CD14-positive monocyte (primary cell): ENCODE measurements around the gene PLSCR4. TPM values are rescaled to one million over a fixed set of nuclear protein-coding genes. Genes with fewer than 3 reads are reported as not detected.

ENCODE experiments used
- DNase-seq, 3 donors: peaks; one replicate each; pipeline ENCODE4 v3.0.0-alpha.2; 2011 to 2022
- H2AFZ ChIP-seq: 2 replicates; pipeline ENCODE4 v1.6.0; 2012; ENCODE audit warnings: mild to moderate bottlenecking, low read depth, low read length, inconsistent platforms; ENCODE audit not compliant: insufficient read depth, poor library complexity, severe bottlenecking
- H3K27ac ChIP-seq, 2 donors: 1 replicate in 1 of 2; 2 replicates in 1 of 2; pipeline ENCODE4 v1.5.1; 2012 to 2013; ENCODE audit warnings: low read length in 2 of 2, control low read depth in 1 of 2, inconsistent platforms in 1 of 2, low read depth in 1 of 2, mild to moderate bottlenecking in 1 of 2
- H3K27me3 ChIP-seq, 2 donors: one replicate each; pipeline versions ENCODE4 v1.6.0 to v1.6.1; 2011 to 2013; ENCODE audit warnings: low read length in 2 of 2; ENCODE audit not compliant: control insufficient read depth in 2 of 2, insufficient read depth in 2 of 2
- H3K36me3 ChIP-seq, 2 donors: replicated peaks in 1 of 2; 1 replicate in 1 of 2; 2 replicates in 1 of 2; pipeline versions ENCODE4 v1.5.1 to v1.6.1; 2012 to 2013; ENCODE audit warnings: low read length in 2 of 2, control low read depth in 1 of 2, inconsistent platforms in 1 of 2, mild to moderate bottlenecking in 1 of 2; ENCODE audit not compliant: insufficient read depth in 2 of 2, control insufficient read depth in 1 of 2
- H3K4me1 ChIP-seq, 2 donors: 1 replicate in 1 of 2; 2 replicates in 1 of 2; pipeline versions ENCODE4 v1.5.1 to v1.6.1; 2012 to 2013; ENCODE audit warnings: low read length in 2 of 2, control low read depth in 1 of 2, inconsistent platforms in 1 of 2, mild to moderate bottlenecking in 1 of 2, moderate library complexity in 1 of 2; ENCODE audit not compliant: insufficient read depth in 2 of 2, control insufficient read depth in 1 of 2
- H3K4me2 ChIP-seq: replicated peaks from 2 replicates; pipeline ENCODE3; 2012; ENCODE audit warnings: low read length, moderate library complexity, mild to moderate bottlenecking; ENCODE audit not compliant: poor library complexity, severe bottlenecking; ENCODE audit errors: extremely low read depth
- H3K4me3 ChIP-seq, 3 experiments: fragments of 200-600 bp in 1 of 3; sonication (generic) in 1 of 3; replicated peaks in 1 of 3; 1 replicate in 2 of 3; 2 replicates in 1 of 3; pipeline ENCODE4 v1.5.1; 2011 to 2013; ENCODE audit warnings: low read length in 3 of 3, mild to moderate bottlenecking in 3 of 3, control low read depth in 2 of 3, low read depth in 2 of 3, inconsistent platforms in 1 of 3, moderate library complexity in 1 of 3
- H3K79me2 ChIP-seq: 2 replicates; pipeline ENCODE4 v1.6.0; 2012; ENCODE audit warnings: mild to moderate bottlenecking, control low read depth, inconsistent platforms, low read length, moderate library complexity; ENCODE audit not compliant: insufficient read depth
- H3K9ac ChIP-seq: 2 replicates; pipeline ENCODE4 v1.6.0; 2017; ENCODE audit warnings: low read length, mild to moderate bottlenecking; ENCODE audit not compliant: insufficient read depth, poor library complexity, severe bottlenecking
- H3K9me3 ChIP-seq, 2 donors: replicated peaks in 1 of 2; 1 replicate in 1 of 2; 2 replicates in 1 of 2; pipeline versions ENCODE4 v1.5.1 to v1.6.1; 2012 to 2013; ENCODE audit warnings: low read length in 2 of 2, control low read depth in 1 of 2; ENCODE audit not compliant: control insufficient read depth in 1 of 2, insufficient read depth in 1 of 2
- H4K20me1 ChIP-seq: 2 replicates; pipeline ENCODE4 v1.6.0; 2012; ENCODE audit warnings: mild to moderate bottlenecking, low read length, control low read depth, moderate library complexity; ENCODE audit not compliant: insufficient read depth
- H3K27ac Mint-ChIP-seq, 7 donors: one replicate each; pipeline ENCODE4 v1.8.0; 2020; ENCODE audit warnings: mild to moderate bottlenecking in 7 of 7, mixed read lengths in 7 of 7, moderate library complexity in 6 of 7, inconsistent platforms in 2 of 7
- H3K27me3 Mint-ChIP-seq, 3 donors: one replicate each; pipeline ENCODE4 v1.8.0; 2021 to 2022; ENCODE audit warnings: low read depth in 3 of 3, mild to moderate bottlenecking in 3 of 3, mixed read lengths in 3 of 3, moderate library complexity in 3 of 3, inconsistent platforms in 1 of 3
- H3K36me3 Mint-ChIP-seq, 2 donors: one replicate each; pipeline ENCODE4 v1.8.0; 2020; ENCODE audit warnings: mixed read lengths in 2 of 2, inconsistent platforms in 1 of 2, mild to moderate bottlenecking in 1 of 2
- H3K4me1 Mint-ChIP-seq: one replicate; pipeline ENCODE4 v1.8.0; 2020; ENCODE audit warnings: mild to moderate bottlenecking, mixed read lengths
- H3K4me3 Mint-ChIP-seq, 2 donors: one replicate each; pipeline ENCODE4 v1.8.0; 2020; ENCODE audit warnings: mild to moderate bottlenecking in 2 of 2, mixed read lengths in 2 of 2, moderate library complexity in 1 of 2
- H3K9me3 Mint-ChIP-seq, 7 donors: one replicate each; pipeline ENCODE4 v1.8.0; 2020 to 2022; ENCODE audit warnings: mixed read lengths in 7 of 7, mild to moderate bottlenecking in 6 of 7, moderate library complexity in 6 of 7, inconsistent platforms in 2 of 7
- WGBS: methylation state at CpG from one replicate; pipeline ENCODE4 v1.1.5; 2013; ENCODE audit warnings: missing lambda C conversion rate; ENCODE audit not compliant: insufficient coverage; 5-methylcytosine and 5-hydroxymethylcytosine counted together
- intact Hi-C, 2 donors: fragments of 100-400 bp; cut with micrococcal nuclease; formaldehyde crosslinking; loops; one replicate each; pipeline versions ENCODE4 v1.15.0 to v1.15.1; 2023
- polyA plus RNA-seq, 3 donors: library from polyadenylated mRNA; depleted of rRNA in 1 of 3; unstranded in 2 of 3; stranded (reverse) in 1 of 3; fragments of 300-500 nt in 2 of 3; fragments of >200 nt in 1 of 3; fragmentation: Illumina TruSeq in 2 of 3; gene quantifications; 1 replicate in 2 of 3; 2 replicates in 1 of 3; pipeline ENCODE4 v1.2.3, GENCODE V29; 2012 to 2021
- TF ChIP-seq, protein P1 (sequence below): fragments of 200-600 bp; IDR thresholded peaks from one replicate; pipeline ENCODE4 v1.8.0; 2022; ENCODE audit warnings: antibody characterized with exemption, mild to moderate bottlenecking

The PLSCR4 gene
- polyA plus RNA-seq, 3 donors: 0.05 TPM; not detected in 2

DNA sequence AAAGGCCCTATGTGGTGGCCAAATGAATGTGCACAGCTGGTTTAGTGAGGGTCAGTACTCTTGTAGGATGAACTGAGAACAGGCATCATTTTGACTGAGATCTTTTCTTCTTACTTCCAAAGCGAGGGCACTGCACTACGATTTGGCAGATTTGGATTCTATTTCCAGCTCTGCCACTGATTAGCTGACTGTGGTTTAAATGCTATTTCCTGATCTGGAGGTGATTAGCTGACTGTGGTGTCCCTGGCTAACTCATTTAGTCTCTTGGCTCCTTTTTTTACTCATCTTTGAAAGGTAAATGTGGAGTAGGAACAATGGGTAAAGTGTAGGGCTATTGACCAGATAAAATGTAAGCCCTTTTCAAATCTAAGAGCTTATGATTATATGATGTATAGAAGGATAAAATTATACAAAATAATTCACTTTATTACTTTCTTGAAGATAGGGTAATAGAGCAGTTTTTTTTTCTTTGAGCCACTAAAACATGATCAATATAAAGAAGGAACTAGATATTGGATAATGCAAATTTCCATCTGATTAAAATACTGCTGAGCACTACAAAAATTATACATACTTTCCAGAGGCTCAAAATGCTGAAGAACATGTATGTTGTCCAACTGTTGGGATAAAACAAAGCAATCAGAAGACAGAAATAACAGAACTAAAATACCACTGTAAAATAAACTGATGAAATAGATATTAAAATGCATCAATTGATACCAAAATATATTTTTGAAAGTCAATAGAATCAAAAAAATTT is 50.3 kb downstream of the PLSCR4 start:
- Histone ChIP-seq H3K36me3 (no peaks in the 10 kb centered on the region), H3K79me2 (no peaks in the 10 kb centered on the region)
- no peaks in the 10 kb centered on the region for H3K9me3 Mint-ChIP-seq

DNA sequence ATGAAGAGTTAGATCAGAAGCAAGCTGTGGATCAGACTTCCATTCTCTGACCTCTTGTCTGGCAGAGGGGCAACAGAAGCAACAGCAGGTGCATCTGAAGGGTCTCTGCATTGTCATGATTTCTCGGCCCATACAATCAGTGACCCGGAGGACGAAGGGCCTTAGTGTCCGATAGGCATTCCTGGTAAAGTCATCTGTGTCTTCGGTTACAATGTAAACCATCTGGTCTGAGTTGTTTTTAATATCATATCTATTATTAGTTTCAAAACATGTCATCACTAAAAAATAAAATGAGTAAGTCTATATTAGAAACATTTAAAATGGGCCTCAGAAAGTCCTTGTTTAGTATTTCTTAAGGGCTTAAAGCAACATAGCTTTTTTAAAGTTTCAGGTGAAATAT is 51.1 kb downstream of the PLSCR4 start:
- intact Hi-C loops: no loop called here
- Mint-ChIP-seq H3K4me3 (no peak overlapping the region), H3K36me3 (no peaks in the 10 kb centered on the region), H3K9me3 (no peaks in the 10 kb centered on the region), H3K27ac (no peak overlapping the region), H3K27me3 (no peaks in the 10 kb centered on the region), H3K4me1 (no peaks in the 10 kb centered on the region)
- Histone ChIP-seq H4K20me1 (no peaks in the 10 kb centered on the region), H3K79me2 (no peaks in the 10 kb centered on the region), H3K4me3 (no peak overlapping the region), H3K27ac (no peak overlapping the region), H3K36me3 (no peaks in the 10 kb centered on the region), H3K9ac (no peak overlapping the region), H3K4me2 (no peak overlapping the region), H3K27me3 (no peaks in the 10 kb centered on the region), H3K4me1 (no peaks in the 10 kb centered on the region), H3K9me3 (no peaks in the 10 kb centered on the region), H2AFZ (no peak overlapping the region)
- TF ChIP-seq, protein P1, sequence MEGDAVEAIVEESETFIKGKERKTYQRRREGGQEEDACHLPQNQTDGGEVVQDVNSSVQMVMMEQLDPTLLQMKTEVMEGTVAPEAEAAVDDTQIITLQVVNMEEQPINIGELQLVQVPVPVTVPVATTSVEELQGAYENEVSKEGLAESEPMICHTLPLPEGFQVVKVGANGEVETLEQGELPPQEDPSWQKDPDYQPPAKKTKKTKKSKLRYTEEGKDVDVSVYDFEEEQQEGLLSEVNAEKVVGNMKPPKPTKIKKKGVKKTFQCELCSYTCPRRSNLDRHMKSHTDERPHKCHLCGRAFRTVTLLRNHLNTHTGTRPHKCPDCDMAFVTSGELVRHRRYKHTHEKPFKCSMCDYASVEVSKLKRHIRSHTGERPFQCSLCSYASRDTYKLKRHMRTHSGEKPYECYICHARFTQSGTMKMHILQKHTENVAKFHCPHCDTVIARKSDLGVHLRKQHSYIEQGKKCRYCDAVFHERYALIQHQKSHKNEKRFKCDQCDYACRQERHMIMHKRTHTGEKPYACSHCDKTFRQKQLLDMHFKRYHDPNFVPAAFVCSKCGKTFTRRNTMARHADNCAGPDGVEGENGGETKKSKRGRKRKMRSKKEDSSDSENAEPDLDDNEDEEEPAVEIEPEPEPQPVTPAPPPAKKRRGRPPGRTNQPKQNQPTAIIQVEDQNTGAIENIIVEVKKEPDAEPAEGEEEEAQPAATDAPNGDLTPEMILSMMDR: no peak
- WGBS: 100% methylated on average over 1 of the region's 5 CpGs
- no peak for DNase-seq

More for the DNA sequence above, 50.3 kb downstream of the PLSCR4 start:
- Mint-ChIP-seq H3K36me3 (no peaks in the 10 kb centered on the region), H3K4me3 (no peak overlapping the region), H3K27ac (no peak overlapping the region), H3K27me3 (no peaks in the 10 kb centered on the region), H3K4me1 (no peaks in the 10 kb centered on the region)
- Histone ChIP-seq H4K20me1 (no peaks in the 10 kb centered on the region), H2AFZ (no peak overlapping the region), H3K4me1 (no peaks in the 10 kb centered on the region), H3K4me3 (no peak overlapping the region), H3K9ac (no peak overlapping the region), H3K4me2 (no peak overlapping the region), H3K27ac (no peak overlapping the region), H3K9me3 (no peaks in the 10 kb centered on the region), H3K27me3 (no peaks in the 10 kb centered on the region)
- WGBS: no CpG with 5 or more reads among the region's 2 CpGs
- intact Hi-C loops: no loop called here
- TF ChIP-seq, protein P1: no peak
- no peak for DNase-seq
